Stimulated activated CD4-positive, alpha-beta T cell treated with anti-CD3 and anti-CD28 coated beads, TNF-alpha, amount 100 ng/mL, for 48 hours (primary cell): ENCODE measurements around the gene PDSS1.
A peak's percentile ranks its signal among the peaks of the same experiment; 100 is the strongest.
"Not testable (repeated sequence)": the region's sequence is repeated elsewhere in the genome, so short reads cannot be mapped to it uniquely, and the experiment has no call there.

Experiments
- DNase-seq, 3 donors: peaks; one replicate each; pipeline ENCODE4 v3.0.0-alpha.2; 2020; ENCODE audit warnings: low read depth in 3 of 3

The PDSS1 gene

GRCh38 chr10:26697163-26697921 is at the start of gene PDSS1:
PDSS1 (plus strand) TSS chr10:26697701; CDS start chr10:26697712, 11 bp downstream.
- peak; percentile 41 to 59 (median 42) for DNase-seq

- not testable (repeated sequence) for DNase-seq
These were observed 49.3 kb upstream of the PDSS1 start for GRCh38 chr10:26648245-26648636.

GRCh38 chr10:26650406-26650805 is 47.1 kb upstream of the PDSS1 start:
- DNase-seq: no peak

- not testable (repeated sequence) for DNase-seq
These were observed 46.0 kb upstream of the PDSS1 start for GRCh38 chr10:26651476-26651875.

GRCh38 chr10:26653004-26653403 is 44.5 kb upstream of the PDSS1 start:
- DNase-seq: no peak

GRCh38 chr10:26655746-26656145 is 41.8 kb upstream of the PDSS1 start:
- no peak for DNase-seq

GRCh38 chr10:26662864-26663263 is 34.6 kb upstream of the PDSS1 start:
- DNase-seq: no peak

- no peak for DNase-seq
These were observed 32.1 kb upstream of the PDSS1 start for GRCh38 chr10:26665080-26666048.

- DNase-seq: no peak
These were observed 21.6 kb upstream of the PDSS1 start for GRCh38 chr10:26675873-26676257.

- DNase-seq: no peak
These were observed 17.9 kb upstream of the PDSS1 start for GRCh38 chr10:26679588-26679987.

- no peak for DNase-seq
These were observed 16.4 kb upstream of the PDSS1 start for GRCh38 chr10:26681076-26681475.

GRCh38 chr10:26681971-26682370 is 15.5 kb upstream of the PDSS1 start:
- DNase-seq: not testable (repeated sequence)

GRCh38 chr10:26682931-26683330 is 14.6 kb upstream of the PDSS1 start:
- no peak for DNase-seq

GRCh38 chr10:26684667-26685264 is 12.7 kb upstream of the PDSS1 start:
- DNase-seq: not testable (repeated sequence)

GRCh38 chr10:26685441-26685840 is 12.1 kb upstream of the PDSS1 start:
- no peak for DNase-seq

GRCh38 chr10:26689399-26689798 is 8.1 kb upstream of the PDSS1 start:
- no peak for DNase-seq

GRCh38 chr10:26690731-26691475 is 6.6 kb upstream of the PDSS1 start:
- DNase-seq: no peak

- not testable (repeated sequence) for DNase-seq
These were observed 3.0 kb upstream of the PDSS1 start for GRCh38 chr10:26694536-26694935.

- no peak for DNase-seq
These were observed 727 bp upstream of the PDSS1 start for GRCh38 chr10:26696786-26697162.

- DNase-seq: no peak
These were observed 564 bp downstream of the PDSS1 start for GRCh38 chr10:26697922-26698608.

GRCh38 chr10:26698909-26699308 is 1.4 kb downstream of the PDSS1 start:
- DNase-seq: no peak
